Left renal pelvis (tissue), 4 donors: Measurements from ENCODE around the gene NPB. TPM values are rescaled to one million over a fixed set of nuclear protein-coding genes. Genes with fewer than 3 reads are reported as not detected.

Experiments
- DNase-seq, 4 donors: peaks; one replicate each; pipeline ENCODE4 v3.0.0-alpha.2; 2013; ENCODE audit warnings: low read depth in 4 of 4, low spot score in 3 of 4
- polyA plus RNA-seq, 4 donors: library from polyadenylated mRNA; unstranded; fragments of 120-200 nt; gene quantifications; one replicate each; pipeline ENCODE4 v1.2.1, GENCODE V29; 2013; ENCODE audit not compliant: insufficient read length in 4 of 4

Gene NPB
- polyA plus RNA-seq = 1 to 10 TPM in 1 of 4 donors, under 1 TPM in 3; 0.33 to 1.4 (median 0.50) TPM

- no peak for DNase-seq
Measured at GRCh38 chr17:81902023-81902652, at the start of gene NPB. TSS of gene NPB (plus strand) at chr17:81902238. CDS start at chr17:81902278, 40 bp downstream.

GRCh38 chr17:81854974-81855774, 46.9 kb upstream of the NPB start:
- no peak for DNase-seq

DNA sequence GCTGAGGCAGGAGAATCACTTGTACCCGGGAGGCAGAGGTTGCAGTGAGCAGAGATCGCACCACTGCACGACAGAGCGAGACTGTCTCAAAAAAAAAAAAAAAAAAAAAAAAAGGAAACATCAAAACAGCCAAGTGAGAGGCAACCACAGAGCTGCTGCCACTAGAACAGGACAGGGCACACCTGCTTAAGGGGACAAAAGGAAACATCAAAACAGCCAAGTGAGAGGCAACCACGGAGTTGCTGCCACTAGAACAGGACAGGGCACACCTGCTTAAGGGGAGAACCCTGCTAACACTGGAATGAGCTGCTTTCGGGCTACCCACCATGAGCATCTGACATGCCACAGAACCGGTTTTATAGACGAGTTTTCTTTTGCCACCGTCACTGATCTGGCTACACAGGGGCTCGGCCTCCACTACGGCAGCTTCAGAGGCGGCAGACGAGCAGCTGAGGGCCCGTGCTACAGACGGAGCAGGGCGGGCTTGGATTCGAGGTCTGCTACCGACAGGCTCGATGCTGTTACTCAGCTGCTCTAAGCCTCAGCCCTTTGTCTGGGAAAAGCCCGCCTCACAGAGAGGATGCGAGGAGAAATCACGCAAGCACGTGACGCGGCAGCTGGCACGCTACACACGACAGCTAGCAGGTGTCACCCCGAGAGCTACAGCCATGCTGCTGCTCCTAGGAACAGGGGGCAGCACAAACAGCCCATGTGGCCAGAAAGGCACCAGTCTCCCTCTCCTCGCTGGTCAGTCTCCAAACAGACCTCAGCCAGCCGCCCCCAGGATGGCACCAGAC, 43.7 kb upstream of the NPB start:
- DNase-seq = no peak

- DNase-seq = no peak
Measured at GRCh38 chr17:81858967-81859905, 42.8 kb upstream of the NPB start.

DNA sequence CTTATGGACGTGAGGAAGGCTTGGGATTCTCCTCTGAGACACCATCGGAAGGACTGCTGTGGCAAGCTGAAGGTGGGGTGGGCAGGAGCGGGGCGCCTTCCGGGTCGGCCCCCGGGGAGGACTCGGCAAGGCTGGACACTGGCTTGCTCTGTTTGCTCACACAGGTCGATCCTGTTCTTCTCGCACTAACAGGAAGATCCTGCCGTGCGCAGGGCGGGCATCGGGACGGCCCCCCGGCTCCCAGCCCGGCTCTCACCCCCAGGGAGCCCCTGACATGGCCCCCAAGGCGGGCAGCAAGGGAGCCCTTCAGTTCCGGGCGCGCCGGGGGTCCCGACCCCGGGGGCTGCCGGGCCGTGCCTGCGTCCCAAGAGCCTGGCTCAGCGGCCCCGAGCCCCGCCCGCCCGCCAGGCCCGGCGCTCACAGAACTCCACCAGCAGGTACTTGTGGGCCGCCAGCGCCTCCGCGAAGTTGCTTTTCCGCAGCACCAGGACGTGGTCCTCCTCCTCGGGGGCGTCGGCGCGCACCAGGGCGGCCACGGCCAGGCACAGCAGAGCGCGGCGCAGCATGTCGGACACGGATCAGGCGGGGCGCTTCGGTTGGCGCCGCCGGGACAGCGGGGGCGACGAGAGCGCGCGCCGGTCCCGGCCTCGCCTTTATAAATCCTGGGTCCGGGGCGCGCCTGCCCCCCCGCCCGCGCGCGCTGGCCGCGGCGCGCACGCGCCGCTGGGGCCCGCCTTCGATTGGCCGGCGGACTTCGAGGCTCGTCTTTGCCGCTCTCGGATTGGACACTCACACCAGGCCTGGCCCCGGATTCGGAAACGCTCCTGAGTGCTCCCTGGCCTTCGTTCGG, 41.9 kb upstream of the NPB start, which contains the start of gene P4HB:
Gene P4HB, minus strand, starts transcription at position 630 of the 850 bp plus-strand sequence. Its CDS starts 64 bp downstream, at position 566.
- DNase-seq = no peak

- peak; percentile 100 for DNase-seq
Measured at GRCh38 chr17:81860756-81861568, 41.1 kb upstream of the NPB start.

GRCh38 chr17:81863123-81863675, 38.8 kb upstream of the NPB start:
- DNase-seq = no peak

GRCh38 chr17:81863833-81864768, 37.9 kb upstream of the NPB start:
- no peak for DNase-seq

- no peak for DNase-seq
Measured at GRCh38 chr17:81865358-81865732, 36.7 kb upstream of the NPB start.

GRCh38 chr17:81865733-81866439, 36.2 kb upstream of the NPB start:
- DNase-seq = no peak

DNA sequence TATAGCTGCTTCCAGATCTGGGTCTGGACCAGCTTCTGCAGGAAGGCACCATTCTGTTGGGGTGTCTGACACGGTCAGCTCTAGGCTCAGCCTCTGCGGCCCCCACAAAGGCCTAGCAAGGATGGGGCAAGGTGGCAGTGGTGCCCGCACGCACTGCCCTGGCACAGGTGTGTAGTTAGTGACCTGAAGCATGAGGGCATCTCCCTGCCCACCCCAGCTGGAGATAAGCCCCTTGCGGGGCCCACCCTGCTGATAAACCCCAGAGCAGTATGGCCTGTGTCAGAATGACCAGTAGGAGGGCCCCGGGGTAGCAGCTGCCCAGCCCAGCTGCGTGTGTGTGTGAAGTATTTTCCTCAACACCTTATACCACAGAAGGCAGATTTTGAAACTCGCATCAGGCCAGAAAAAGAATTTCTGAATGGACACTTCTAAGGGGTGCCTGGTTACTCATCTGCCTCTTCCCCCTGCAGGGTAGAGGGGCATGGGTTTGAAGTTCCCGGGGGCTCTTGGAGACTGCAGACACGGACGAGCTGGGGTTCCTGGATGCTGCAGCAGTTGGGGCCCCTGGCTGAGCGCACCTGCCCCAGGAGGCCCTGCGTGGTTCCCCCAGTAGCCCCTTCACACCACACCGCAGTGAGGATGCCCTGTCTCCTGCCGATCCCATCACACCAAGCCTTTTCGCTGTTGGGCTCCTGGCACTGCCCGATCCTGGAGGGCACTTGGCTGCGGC, 35.4 kb upstream of the NPB start:
- DNase-seq = no peak

DNA sequence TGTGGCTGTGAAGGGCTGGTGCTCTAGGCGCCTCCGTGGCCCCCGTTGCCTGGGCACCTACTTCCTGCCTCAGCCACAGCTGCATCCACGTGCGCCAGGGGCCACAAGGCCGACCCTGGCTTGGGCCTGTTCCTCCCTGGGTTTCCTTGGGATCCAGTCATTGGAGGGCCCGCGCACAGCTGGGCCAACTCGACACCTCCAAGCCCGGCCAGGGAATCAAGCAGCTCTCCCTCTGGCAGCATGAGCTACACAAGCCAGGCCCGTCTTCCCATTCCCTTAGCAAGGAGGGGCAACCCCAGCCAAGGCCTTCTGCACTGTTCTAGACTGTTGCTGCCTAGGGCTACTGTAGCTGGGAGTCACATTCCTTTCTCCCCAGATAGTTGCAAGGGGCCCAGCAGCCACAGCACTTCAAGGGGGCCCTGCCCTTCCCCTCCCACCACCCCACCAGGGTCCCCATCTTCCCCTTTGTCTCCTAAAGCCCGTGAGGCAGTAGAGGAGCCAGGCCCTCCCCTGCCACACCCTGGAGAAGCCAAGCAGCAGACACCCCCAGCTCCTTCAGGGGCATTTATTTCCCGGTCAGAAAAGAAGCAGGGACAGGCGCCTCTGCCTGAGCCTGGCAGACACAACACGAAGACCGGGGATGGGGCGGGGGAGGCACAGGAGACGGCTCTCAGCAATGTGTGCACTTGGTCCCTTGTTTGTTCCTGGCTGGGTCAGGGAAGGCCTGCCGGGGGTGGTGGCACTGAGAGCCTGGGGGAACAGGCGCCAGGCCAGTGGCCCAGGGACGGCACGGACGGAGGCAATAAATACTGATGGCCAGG, 34.7 kb upstream of the NPB start:
- no peak for DNase-seq

DNA sequence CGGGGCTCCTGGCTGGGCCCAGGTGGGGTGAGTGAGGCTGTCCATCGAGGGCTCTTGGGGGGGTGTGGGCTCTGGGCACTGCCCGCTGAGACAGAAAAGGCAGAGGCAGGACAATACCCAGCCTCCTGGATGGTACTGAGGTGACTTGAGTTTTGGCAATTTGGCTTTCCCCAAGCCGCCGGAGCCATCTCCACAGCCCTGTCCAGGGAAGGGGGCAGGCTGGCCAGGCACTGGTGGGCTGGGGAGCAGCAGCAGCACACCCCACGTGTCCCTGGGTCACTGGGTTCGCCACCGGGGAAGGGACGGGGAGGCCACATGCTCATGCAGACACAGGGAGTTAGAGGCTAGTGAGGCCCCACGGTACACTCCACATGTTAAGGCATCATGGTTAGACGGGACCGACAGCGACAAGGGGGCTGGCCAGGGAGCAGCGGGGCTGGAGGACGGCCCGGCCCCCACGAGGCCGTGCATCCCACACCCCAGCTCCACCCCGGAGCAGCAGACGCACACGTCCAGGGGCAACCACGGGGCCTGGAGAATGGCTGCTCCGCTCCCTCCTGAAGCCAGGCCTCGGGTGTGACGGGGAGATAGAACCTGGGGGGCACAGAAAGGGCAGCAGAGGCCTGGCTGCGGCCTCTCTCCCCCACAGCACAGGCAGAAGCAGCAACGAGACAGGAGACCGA, 33.9 kb upstream of the NPB start:
- no peak for DNase-seq

GRCh38 chr17:81868674-81869220, 33.3 kb upstream of the NPB start:
- DNase-seq = no peak
